Measurements from ENCODE around the gene GRSF1.

DNA sequence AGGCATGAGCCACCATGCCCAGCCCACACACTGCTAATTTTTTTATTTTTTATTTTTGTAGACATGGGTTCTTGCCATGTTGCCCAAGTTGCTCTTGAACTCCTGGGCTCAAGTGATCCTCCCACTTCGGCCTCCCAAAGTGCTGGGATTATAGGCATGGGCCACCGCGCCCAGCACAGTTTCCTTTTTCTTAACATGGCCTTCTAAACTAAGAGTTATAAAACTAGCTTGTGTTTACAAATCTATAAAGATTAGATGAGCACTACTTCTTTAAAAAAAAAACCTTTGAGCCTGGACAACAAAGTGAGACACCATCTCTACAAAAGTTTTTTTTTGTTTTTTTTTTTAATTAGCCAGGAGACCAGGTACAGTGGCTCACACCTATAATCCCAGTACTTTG lies 10.7 kb downstream of the GRSF1 start:
- TF ChIP-seq POLR2AphosphoS5 (IDR thresholded peaks at IDR 0.05; ENCODE audit: low read depth, low read length) (no peak), TAF1 (IDR thresholded peaks at IDR 0.05; ENCODE audit: borderline replicate concordance, low read depth, low read length) (no peak)
- TF ChIP-seq, protein P1, sequence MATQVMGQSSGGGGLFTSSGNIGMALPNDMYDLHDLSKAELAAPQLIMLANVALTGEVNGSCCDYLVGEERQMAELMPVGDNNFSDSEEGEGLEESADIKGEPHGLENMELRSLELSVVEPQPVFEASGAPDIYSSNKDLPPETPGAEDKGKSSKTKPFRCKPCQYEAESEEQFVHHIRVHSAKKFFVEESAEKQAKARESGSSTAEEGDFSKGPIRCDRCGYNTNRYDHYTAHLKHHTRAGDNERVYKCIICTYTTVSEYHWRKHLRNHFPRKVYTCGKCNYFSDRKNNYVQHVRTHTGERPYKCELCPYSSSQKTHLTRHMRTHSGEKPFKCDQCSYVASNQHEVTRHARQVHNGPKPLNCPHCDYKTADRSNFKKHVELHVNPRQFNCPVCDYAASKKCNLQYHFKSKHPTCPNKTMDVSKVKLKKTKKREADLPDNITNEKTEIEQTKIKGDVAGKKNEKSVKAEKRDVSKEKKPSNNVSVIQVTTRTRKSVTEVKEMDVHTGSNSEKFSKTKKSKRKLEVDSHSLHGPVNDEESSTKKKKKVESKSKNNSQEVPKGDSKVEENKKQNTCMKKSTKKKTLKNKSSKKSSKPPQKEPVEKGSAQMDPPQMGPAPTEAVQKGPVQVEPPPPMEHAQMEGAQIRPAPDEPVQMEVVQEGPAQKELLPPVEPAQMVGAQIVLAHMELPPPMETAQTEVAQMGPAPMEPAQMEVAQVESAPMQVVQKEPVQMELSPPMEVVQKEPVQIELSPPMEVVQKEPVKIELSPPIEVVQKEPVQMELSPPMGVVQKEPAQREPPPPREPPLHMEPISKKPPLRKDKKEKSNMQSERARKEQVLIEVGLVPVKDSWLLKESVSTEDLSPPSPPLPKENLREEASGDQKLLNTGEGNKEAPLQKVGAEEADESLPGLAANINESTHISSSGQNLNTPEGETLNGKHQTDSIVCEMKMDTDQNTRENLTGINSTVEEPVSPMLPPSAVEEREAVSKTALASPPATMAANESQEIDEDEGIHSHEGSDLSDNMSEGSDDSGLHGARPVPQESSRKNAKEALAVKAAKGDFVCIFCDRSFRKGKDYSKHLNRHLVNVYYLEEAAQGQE (IDR thresholded peaks at IDR 0.05; ENCODE audit: low read depth, low read length): no peak
- TF ChIP-seq, protein P2, sequence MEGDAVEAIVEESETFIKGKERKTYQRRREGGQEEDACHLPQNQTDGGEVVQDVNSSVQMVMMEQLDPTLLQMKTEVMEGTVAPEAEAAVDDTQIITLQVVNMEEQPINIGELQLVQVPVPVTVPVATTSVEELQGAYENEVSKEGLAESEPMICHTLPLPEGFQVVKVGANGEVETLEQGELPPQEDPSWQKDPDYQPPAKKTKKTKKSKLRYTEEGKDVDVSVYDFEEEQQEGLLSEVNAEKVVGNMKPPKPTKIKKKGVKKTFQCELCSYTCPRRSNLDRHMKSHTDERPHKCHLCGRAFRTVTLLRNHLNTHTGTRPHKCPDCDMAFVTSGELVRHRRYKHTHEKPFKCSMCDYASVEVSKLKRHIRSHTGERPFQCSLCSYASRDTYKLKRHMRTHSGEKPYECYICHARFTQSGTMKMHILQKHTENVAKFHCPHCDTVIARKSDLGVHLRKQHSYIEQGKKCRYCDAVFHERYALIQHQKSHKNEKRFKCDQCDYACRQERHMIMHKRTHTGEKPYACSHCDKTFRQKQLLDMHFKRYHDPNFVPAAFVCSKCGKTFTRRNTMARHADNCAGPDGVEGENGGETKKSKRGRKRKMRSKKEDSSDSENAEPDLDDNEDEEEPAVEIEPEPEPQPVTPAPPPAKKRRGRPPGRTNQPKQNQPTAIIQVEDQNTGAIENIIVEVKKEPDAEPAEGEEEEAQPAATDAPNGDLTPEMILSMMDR (IDR thresholded peaks at IDR 0.05): no peak

Data from SK-N-SH (cell line).